Spleen (tissue), 7 donors: ENCODE results near the gene HES4.
"Not testable (repeated sequence)": the region's sequence is repeated elsewhere in the genome, so short reads cannot be mapped to it uniquely, and the experiment has no call there.

Experiments
- POLR2A ChIP-seq, 3 donors: fragments of 450-650 bp; IDR thresholded peaks; one replicate each; pipeline ENCODE4 v1.5.1; 2017; ENCODE audit warnings: antibody characterized with exemption in 3 of 3, mild to moderate bottlenecking in 1 of 3
- TF ChIP-seq, protein P1 (sequence below), 11 experiments: fragments of 200-600 bp in 7 of 11; fragments of 450-650 bp in 4 of 11; sonication (generic) in 4 of 11; IDR thresholded peaks in 8 of 11; conservative IDR thresholded peaks in 3 of 11; 1 replicate in 7 of 11; 2 replicates in 4 of 11; pipeline versions ENCODE4 v1.4.0 to v1.8.0; 2016 to 2021; ENCODE audit warnings: antibody characterized with exemption in 11 of 11, inconsistent platforms in 4 of 11, mild to moderate bottlenecking in 1 of 11
- donor health status: DM: no; HTN: no; CAD: no; lungs with moderate emphysema.
- donor health status: DM: no; HTN: no; CAD: no.
- donor health status: DM: no; HTN: no; CAD: no.

DNA sequence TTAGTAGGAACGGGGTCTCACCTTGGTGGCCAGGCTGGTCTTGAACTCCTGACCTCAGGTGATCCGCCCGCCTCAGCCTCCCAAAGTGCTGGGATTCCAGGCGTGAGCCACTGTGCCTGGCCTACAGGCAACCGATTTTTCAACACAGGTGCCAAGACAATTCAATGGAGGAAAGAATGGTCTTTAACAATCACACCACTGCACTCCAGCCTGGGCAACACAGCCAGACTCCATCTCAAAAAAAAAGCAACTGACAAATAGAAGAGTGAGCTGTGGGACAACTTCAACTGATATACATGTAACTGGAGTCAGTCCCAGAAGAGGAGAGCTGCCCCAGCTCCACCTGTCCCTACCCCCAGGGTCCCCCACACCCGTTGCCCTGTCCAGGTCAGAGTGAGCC, 5.4 kb downstream of the HES4 start:
- not testable (repeated sequence) for TF ChIP-seq POLR2A (IDR thresholded peaks at IDR 0.05)
- TF ChIP-seq, protein P1, sequence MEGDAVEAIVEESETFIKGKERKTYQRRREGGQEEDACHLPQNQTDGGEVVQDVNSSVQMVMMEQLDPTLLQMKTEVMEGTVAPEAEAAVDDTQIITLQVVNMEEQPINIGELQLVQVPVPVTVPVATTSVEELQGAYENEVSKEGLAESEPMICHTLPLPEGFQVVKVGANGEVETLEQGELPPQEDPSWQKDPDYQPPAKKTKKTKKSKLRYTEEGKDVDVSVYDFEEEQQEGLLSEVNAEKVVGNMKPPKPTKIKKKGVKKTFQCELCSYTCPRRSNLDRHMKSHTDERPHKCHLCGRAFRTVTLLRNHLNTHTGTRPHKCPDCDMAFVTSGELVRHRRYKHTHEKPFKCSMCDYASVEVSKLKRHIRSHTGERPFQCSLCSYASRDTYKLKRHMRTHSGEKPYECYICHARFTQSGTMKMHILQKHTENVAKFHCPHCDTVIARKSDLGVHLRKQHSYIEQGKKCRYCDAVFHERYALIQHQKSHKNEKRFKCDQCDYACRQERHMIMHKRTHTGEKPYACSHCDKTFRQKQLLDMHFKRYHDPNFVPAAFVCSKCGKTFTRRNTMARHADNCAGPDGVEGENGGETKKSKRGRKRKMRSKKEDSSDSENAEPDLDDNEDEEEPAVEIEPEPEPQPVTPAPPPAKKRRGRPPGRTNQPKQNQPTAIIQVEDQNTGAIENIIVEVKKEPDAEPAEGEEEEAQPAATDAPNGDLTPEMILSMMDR (IDR thresholded peaks at IDR 0.05 in 8 of 11, conservative IDR thresholded peaks at IDR 0.05 in 3 of 11): not testable (repeated sequence)
